ENCODE results near the gene USP7.
"Not testable (repeated sequence)": the region's sequence is repeated elsewhere in the genome, so short reads cannot be mapped to it uniquely, and the experiment has no call there.

USP7 gene

GRCh38 chr16:8872071-8872470 lies 91.6 kb downstream of the USP7 start:
- no peak overlapping the region for H3K4me3 ChIP-seq (ENCODE audit: low read length)
- no peak overlapping the region for H3K9ac ChIP-seq (ENCODE audit: low read length)
- DNase-seq (ENCODE audit: low read depth) = no peak
- no peaks in the 10 kb centered on the region for H3K27me3 ChIP-seq (replicated peaks; ENCODE audit: control insufficient read depth, insufficient read depth, low read length)
- no peaks in the 10 kb centered on the region for H3K9me3 ChIP-seq (ENCODE audit: control insufficient read depth, low read length)
- H3K36me3 ChIP-seq (ENCODE audit: control insufficient read depth, insufficient read depth, low read length, severe bottlenecking) = no peaks in the 10 kb centered on the region
- H3K4me1 ChIP-seq (ENCODE audit: control insufficient read depth, insufficient read depth, low read length) = peaks cover 26% of the 10 kb centered on the region

GRCh38 chr16:8869988-8870241 lies 93.8 kb downstream of the USP7 start:
- H3K9ac ChIP-seq (ENCODE audit: low read length); H3K27me3 ChIP-seq (replicated peaks; ENCODE audit: control insufficient read depth, insufficient read depth, low read length); H3K36me3 ChIP-seq (ENCODE audit: control insufficient read depth, insufficient read depth, low read length, severe bottlenecking); DNase-seq (ENCODE audit: low read depth); H3K4me3 ChIP-seq (ENCODE audit: low read length); H3K9me3 ChIP-seq (ENCODE audit: control insufficient read depth, low read length): not testable (repeated sequence)
- peaks cover 39% of the 10 kb centered on the region for H3K4me1 ChIP-seq (ENCODE audit: control insufficient read depth, insufficient read depth, low read length)

GRCh38 chr16:8869212-8869987 lies 94.3 kb downstream of the USP7 start:
- Histone ChIP-seq H3K4me1 (ENCODE audit: control insufficient read depth, insufficient read depth, low read length) (peaks cover 44% of the 10 kb centered on the region), H3K9ac (ENCODE audit: low read length) (peak overlapping the region; percentile 74), H3K36me3 (ENCODE audit: control insufficient read depth, insufficient read depth, low read length, severe bottlenecking) (no peaks in the 10 kb centered on the region), H3K4me3 (ENCODE audit: low read length) (peak overlapping the region; percentile 77), H3K27me3 (replicated peaks; ENCODE audit: control insufficient read depth, insufficient read depth, low read length) (no peaks in the 10 kb centered on the region), H3K9me3 (ENCODE audit: control insufficient read depth, low read length) (no peaks in the 10 kb centered on the region)
- DNase-seq (ENCODE audit: low read depth) = no peak

GRCh38 chr16:8868416-8869211 lies 95.1 kb downstream of the USP7 start, which contains the start of gene CARHSP1:
Gene CARHSP1, minus strand, starts transcription at chr16:8869006. Its CDS starts 9,678 bp downstream, at chr16:8859328.
- peak; percentile 97 for DNase-seq (ENCODE audit: low read depth)
- H3K4me1 ChIP-seq (ENCODE audit: control insufficient read depth, insufficient read depth, low read length) = peaks cover 49% of the 10 kb centered on the region

GRCh38 chr16:8867932-8868415 lies 95.7 kb downstream of the USP7 start:
- no peaks in the 10 kb centered on the region for H3K27me3 ChIP-seq (replicated peaks; ENCODE audit: control insufficient read depth, insufficient read depth, low read length)
- DNase-seq (ENCODE audit: low read depth) = peak; percentile 43
- H3K9ac ChIP-seq (ENCODE audit: low read length) = peak overlapping the region; percentile 95
- no peaks in the 10 kb centered on the region for H3K9me3 ChIP-seq (ENCODE audit: control insufficient read depth, low read length)
- no peaks in the 10 kb centered on the region for H3K36me3 ChIP-seq (ENCODE audit: control insufficient read depth, insufficient read depth, low read length, severe bottlenecking)
- H3K4me1 ChIP-seq (ENCODE audit: control insufficient read depth, insufficient read depth, low read length) = peaks cover 55% of the 10 kb centered on the region
- peak overlapping the region; percentile 88 for H3K4me3 ChIP-seq (ENCODE audit: low read length)

More at GRCh38 chr16:8868416-8869211, 95.1 kb downstream of the USP7 start, which contains the start of gene CARHSP1:
- Histone ChIP-seq H3K36me3 (ENCODE audit: control insufficient read depth, insufficient read depth, low read length, severe bottlenecking) (no peaks in the 10 kb centered on the region), H3K4me3 (ENCODE audit: low read length) (peak within 1 kb of the TSS; percentile 88), H3K9me3 (ENCODE audit: control insufficient read depth, low read length) (no peaks in the 10 kb centered on the region), H3K27me3 (replicated peaks; ENCODE audit: control insufficient read depth, insufficient read depth, low read length) (no peaks in the 10 kb centered on the region), H3K9ac (ENCODE audit: low read length) (peak within 1 kb of the TSS; percentile 95)

GRCh38 chr16:8867216-8867931 lies 96.3 kb downstream of the USP7 start:
- Histone ChIP-seq H3K27me3 (replicated peaks; ENCODE audit: control insufficient read depth, insufficient read depth, low read length) (no peaks in the 10 kb centered on the region), H3K4me1 (ENCODE audit: control insufficient read depth, insufficient read depth, low read length) (peaks cover 56% of the 10 kb centered on the region), H3K9ac (ENCODE audit: low read length) (peak overlapping the region; percentile 95), H3K36me3 (ENCODE audit: control insufficient read depth, insufficient read depth, low read length, severe bottlenecking) (no peaks in the 10 kb centered on the region), H3K4me3 (ENCODE audit: low read length) (peak overlapping the region; percentile 88), H3K9me3 (ENCODE audit: control insufficient read depth, low read length) (no peaks in the 10 kb centered on the region)
- DNase-seq (ENCODE audit: low read depth) = peak; percentile 59

GRCh38 chr16:8866884-8867215 lies 96.9 kb downstream of the USP7 start:
- H3K9me3 ChIP-seq (ENCODE audit: control insufficient read depth, low read length) = no peaks in the 10 kb centered on the region
- H3K4me1 ChIP-seq (ENCODE audit: control insufficient read depth, insufficient read depth, low read length) = peaks cover 61% of the 10 kb centered on the region
- no peaks in the 10 kb centered on the region for H3K27me3 ChIP-seq (replicated peaks; ENCODE audit: control insufficient read depth, insufficient read depth, low read length)
- no peak for DNase-seq (ENCODE audit: low read depth)
- peak overlapping the region; percentile 88 for H3K4me3 ChIP-seq (ENCODE audit: low read length)
- peak overlapping the region; percentile 95 for H3K9ac ChIP-seq (ENCODE audit: low read length)
- no peaks in the 10 kb centered on the region for H3K36me3 ChIP-seq (ENCODE audit: control insufficient read depth, insufficient read depth, low read length, severe bottlenecking)

GRCh38 chr16:8866118-8866883 lies 97.4 kb downstream of the USP7 start:
- peak overlapping the region; percentile 95 for H3K9ac ChIP-seq (ENCODE audit: low read length)
- H3K9me3 ChIP-seq (ENCODE audit: control insufficient read depth, low read length) = no peaks in the 10 kb centered on the region
- peaks cover 66% of the 10 kb centered on the region for H3K4me1 ChIP-seq (ENCODE audit: control insufficient read depth, insufficient read depth, low read length)
- H3K4me3 ChIP-seq (ENCODE audit: low read length) = peak overlapping the region; percentile 88
- no peaks in the 10 kb centered on the region for H3K36me3 ChIP-seq (ENCODE audit: control insufficient read depth, insufficient read depth, low read length, severe bottlenecking)
- peak; percentile 33 for DNase-seq (ENCODE audit: low read depth)
- H3K27me3 ChIP-seq (replicated peaks; ENCODE audit: control insufficient read depth, insufficient read depth, low read length) = no peaks in the 10 kb centered on the region

GRCh38 chr16:8865145-8865882 lies 98.4 kb downstream of the USP7 start:
- H3K4me1 ChIP-seq (ENCODE audit: control insufficient read depth, insufficient read depth, low read length) = peaks cover 67% of the 10 kb centered on the region
- H3K4me3 ChIP-seq (ENCODE audit: low read length) = no peak overlapping the region
- no peaks in the 10 kb centered on the region for H3K27me3 ChIP-seq (replicated peaks; ENCODE audit: control insufficient read depth, insufficient read depth, low read length)

GRCh38 chr16:8864480-8865110 lies 99.1 kb downstream of the USP7 start:
- Histone ChIP-seq H3K4me3 (ENCODE audit: low read length) (no peak overlapping the region), H3K4me1 (ENCODE audit: control insufficient read depth, insufficient read depth, low read length) (peaks cover 74% of the 10 kb centered on the region), H3K9ac (ENCODE audit: low read length) (peak overlapping the region; percentile 43), H3K9me3 (ENCODE audit: control insufficient read depth, low read length) (no peaks in the 10 kb centered on the region), H3K27me3 (replicated peaks; ENCODE audit: control insufficient read depth, insufficient read depth, low read length) (no peaks in the 10 kb centered on the region), H3K36me3 (ENCODE audit: control insufficient read depth, insufficient read depth, low read length, severe bottlenecking) (no peaks in the 10 kb centered on the region)
- no peak for DNase-seq (ENCODE audit: low read depth)

More at GRCh38 chr16:8865145-8865882, 98.4 kb downstream of the USP7 start:
- Histone ChIP-seq H3K9me3 (ENCODE audit: control insufficient read depth, low read length) (no peaks in the 10 kb centered on the region), H3K9ac (ENCODE audit: low read length) (no peak overlapping the region), H3K36me3 (ENCODE audit: control insufficient read depth, insufficient read depth, low read length, severe bottlenecking) (no peaks in the 10 kb centered on the region)
- no peak for DNase-seq (ENCODE audit: low read depth)
